ENCODE results near the gene MAP2K2.

The MAP2K2 gene

GRCh38 chr19:4097501-4097900 is 26.4 kb downstream of the MAP2K2 start:
- no peak for DNase-seq

GRCh38 chr19:4096049-4096892 is 27.7 kb downstream of the MAP2K2 start:
- no peak for DNase-seq

GRCh38 chr19:4095488-4095844 is 28.5 kb downstream of the MAP2K2 start:
- DNase-seq: no peak

- DNase-seq: no peak
These were observed 29.0 kb downstream of the MAP2K2 start for GRCh38 chr19:4094761-4095487.

- no peak for DNase-seq
These were observed 29.6 kb downstream of the MAP2K2 start for GRCh38 chr19:4094291-4094690.

GRCh38 chr19:4093643-4094175 is 30.2 kb downstream of the MAP2K2 start:
- DNase-seq: no peak

- no peak for DNase-seq
These were observed 33.3 kb downstream of the MAP2K2 start for GRCh38 chr19:4090356-4091220.

- DNase-seq: no peak
These were observed 34.0 kb downstream of the MAP2K2 start for GRCh38 chr19:4089946-4090345.

- no peak for DNase-seq
These were observed 34.5 kb downstream of the MAP2K2 start for GRCh38 chr19:4089400-4089908.

- no peak for DNase-seq
These were observed 34.9 kb downstream of the MAP2K2 start for GRCh38 chr19:4088975-4089374.

GRCh38 chr19:4087787-4088679 is 35.9 kb downstream of the MAP2K2 start:
- DNase-seq: no peak

- no peak for DNase-seq
These were observed 37.5 kb downstream of the MAP2K2 start for GRCh38 chr19:4086411-4086867.

GRCh38 chr19:4084547-4084877 is 39.4 kb downstream of the MAP2K2 start:
- DNase-seq: no peak

- DNase-seq: no peak
These were observed 40.0 kb downstream of the MAP2K2 start for GRCh38 chr19:4083677-4084546.

- no peak for DNase-seq
These were observed 41.8 kb downstream of the MAP2K2 start for GRCh38 chr19:4082172-4082571.

- DNase-seq: no peak
These were observed 42.3 kb downstream of the MAP2K2 start for GRCh38 chr19:4081441-4082129.

GRCh38 chr19:4080473-4080872 is 43.4 kb downstream of the MAP2K2 start:
- DNase-seq: no peak

GRCh38 chr19:4077800-4078684 is 45.9 kb downstream of the MAP2K2 start:
- no peak for DNase-seq

- no peak for DNase-seq
These were observed 46.9 kb downstream of the MAP2K2 start for GRCh38 chr19:4077007-4077374.

Measured in SIG-M5 (cell line).